GM12801 (cell line): ENCODE measurements around the gene RAB3A.

Experiments used
- TF ChIP-seq, protein P1 (sequence below): IDR thresholded peaks from one replicate; pipeline ENCODE4 v1.5.1; 2011; ENCODE audit warnings: control low read depth; ENCODE audit not compliant: insufficient read length; ENCODE audit errors: extremely low read depth

Gene RAB3A

DNA sequence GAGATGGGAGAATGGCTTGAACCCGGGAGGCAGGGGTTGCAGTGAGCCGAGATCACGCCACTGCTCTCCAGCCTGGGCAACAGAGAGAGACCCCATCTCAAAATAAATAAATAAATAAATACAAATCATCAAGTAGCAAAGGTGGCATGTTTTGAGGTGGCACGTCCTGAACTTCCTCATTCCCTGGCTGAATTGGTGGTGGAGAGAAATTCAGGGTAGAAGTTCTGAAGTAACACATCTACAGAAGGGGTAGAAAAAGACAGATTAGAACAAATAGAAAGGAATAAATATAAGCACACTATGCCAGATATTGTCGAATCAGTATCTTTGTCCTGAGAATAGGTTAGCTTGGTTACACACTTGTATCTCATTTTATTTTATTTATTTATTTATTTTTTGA is 23.9 kb downstream of the RAB3A start:
- TF ChIP-seq, protein P1, sequence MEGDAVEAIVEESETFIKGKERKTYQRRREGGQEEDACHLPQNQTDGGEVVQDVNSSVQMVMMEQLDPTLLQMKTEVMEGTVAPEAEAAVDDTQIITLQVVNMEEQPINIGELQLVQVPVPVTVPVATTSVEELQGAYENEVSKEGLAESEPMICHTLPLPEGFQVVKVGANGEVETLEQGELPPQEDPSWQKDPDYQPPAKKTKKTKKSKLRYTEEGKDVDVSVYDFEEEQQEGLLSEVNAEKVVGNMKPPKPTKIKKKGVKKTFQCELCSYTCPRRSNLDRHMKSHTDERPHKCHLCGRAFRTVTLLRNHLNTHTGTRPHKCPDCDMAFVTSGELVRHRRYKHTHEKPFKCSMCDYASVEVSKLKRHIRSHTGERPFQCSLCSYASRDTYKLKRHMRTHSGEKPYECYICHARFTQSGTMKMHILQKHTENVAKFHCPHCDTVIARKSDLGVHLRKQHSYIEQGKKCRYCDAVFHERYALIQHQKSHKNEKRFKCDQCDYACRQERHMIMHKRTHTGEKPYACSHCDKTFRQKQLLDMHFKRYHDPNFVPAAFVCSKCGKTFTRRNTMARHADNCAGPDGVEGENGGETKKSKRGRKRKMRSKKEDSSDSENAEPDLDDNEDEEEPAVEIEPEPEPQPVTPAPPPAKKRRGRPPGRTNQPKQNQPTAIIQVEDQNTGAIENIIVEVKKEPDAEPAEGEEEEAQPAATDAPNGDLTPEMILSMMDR, result no peak

DNA sequence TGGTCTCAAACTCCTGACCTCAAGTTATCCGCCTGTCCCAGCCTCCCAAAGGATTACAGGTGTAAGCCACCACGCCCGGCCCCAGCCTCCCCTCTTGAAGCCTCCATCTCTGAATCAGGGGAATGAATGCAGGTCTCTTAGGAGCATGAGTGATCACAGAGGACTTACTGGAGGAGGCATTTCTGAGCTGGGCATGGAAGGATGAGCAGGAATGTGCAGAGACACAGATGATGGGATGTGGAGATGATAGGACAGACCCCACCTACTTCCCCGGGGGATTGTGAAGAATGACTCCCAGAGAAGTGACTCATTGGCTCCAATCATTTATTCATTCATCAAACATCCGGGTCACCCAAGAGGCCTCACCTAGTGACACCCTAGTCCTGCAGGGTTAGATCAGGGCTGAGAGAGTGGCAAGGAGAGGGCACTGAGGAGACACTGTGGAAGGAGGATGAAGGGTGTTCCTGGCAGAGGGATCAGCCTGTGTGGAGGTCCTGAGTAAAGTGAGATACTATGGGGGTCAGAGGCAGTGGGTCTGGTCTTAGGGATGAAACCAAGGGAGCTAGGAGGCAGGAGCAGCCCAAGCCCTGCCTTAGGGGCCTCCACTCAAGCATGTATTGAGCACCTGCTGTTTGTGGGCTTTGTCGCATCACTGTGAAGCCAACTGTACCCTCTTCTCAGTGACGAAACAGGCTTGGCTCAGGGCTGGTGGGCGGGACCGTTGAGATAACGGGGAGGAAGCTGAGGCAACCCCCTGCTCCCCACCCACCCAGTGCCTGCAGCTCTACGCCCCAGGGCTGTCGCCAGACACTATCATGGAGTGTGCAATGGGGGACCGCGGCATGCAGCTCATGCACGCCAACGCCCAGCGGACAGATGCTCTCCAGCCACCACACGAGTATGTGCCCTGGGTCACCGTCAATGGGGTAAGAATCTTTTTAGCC is 27.2 kb downstream of the RAB3A start:
- TF ChIP-seq, protein P1, result no peak

DNA sequence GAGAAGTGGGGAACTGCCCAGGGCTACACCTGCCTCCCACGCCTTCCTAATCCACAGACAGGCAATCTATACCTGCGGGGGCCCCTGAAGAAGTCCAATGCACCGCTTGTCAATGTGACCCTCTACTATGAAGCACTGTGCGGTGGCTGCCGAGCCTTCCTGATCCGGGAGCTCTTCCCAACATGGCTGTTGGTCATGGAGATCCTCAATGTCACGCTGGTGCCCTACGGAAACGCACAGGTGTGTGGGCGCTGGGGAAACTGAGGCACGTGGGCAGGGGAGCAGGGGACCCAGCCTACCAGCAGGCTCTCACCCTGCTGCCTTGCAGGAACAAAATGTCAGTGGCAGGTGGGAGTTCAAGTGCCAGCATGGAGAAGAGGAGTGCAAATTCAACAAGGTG is 28.9 kb downstream of the RAB3A start:
- TF ChIP-seq, protein P1, result no peak

DNA sequence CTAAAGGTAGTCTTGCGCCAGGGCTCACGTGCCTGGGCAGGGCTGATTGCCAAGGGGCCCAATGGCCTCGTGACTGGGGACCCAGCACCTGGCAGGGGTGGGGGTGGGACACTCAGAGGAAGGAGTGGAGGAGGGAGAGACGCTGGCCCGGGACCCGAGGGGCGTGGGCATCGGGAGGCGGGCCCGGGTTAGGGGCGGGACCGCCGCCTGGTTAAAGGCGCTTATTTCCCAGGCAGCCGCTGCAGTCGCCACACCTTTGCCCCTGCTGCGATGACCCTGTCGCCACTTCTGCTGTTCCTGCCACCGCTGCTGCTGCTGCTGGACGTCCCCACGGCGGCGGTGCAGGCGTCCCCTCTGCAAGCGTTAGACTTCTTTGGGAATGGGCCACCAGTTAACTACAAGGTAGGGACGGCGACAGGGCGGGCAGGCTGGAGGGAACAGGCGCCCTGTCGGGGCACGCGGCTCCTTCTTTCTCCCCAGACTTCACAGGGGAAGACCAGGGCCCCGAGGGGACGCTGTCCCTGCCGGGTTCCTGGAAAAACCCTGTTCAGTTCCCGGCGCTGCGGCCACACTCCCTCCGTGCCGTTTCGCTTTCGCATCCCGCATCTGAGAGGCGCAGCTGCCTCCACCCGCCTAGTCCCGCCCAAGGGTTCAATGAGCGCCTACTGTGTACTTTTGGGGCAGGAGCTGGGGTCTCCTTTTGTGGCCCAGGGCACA is 30.1 kb downstream of the RAB3A start, which contains the start of gene IFI30:
IFI30 (plus strand) TSS at position 242 of the 717 bp plus-strand sequence; CDS start at position 271, 29 bp downstream.
- TF ChIP-seq, protein P1, result no peak

DNA sequence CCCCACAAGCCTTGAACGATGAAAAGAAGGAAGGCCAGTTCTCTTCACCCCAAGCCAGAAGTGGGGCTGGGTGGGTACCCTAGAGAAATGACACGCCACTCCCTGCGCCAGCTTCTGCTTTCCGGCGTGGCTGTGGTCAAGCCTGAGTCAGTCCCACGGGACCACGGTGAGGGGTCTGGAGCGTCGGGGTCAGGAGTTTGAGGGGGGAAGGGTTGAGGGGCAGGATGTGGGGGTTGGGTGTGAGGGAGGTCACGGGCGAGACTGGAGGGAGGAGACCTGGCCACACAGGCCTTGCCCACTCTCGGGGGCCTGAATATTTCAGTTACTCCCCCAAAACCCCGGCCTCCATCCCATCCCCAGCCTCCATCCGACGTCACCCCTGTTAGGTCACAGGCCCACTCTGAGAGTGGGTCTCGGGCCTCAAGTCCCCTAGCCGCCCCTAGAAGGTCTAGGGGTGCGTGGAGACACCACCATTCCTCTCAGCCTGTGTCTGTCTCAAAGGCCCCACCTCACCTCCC is 30.7 kb downstream of the RAB3A start:
- TF ChIP-seq, protein P1, result no peak

DNA sequence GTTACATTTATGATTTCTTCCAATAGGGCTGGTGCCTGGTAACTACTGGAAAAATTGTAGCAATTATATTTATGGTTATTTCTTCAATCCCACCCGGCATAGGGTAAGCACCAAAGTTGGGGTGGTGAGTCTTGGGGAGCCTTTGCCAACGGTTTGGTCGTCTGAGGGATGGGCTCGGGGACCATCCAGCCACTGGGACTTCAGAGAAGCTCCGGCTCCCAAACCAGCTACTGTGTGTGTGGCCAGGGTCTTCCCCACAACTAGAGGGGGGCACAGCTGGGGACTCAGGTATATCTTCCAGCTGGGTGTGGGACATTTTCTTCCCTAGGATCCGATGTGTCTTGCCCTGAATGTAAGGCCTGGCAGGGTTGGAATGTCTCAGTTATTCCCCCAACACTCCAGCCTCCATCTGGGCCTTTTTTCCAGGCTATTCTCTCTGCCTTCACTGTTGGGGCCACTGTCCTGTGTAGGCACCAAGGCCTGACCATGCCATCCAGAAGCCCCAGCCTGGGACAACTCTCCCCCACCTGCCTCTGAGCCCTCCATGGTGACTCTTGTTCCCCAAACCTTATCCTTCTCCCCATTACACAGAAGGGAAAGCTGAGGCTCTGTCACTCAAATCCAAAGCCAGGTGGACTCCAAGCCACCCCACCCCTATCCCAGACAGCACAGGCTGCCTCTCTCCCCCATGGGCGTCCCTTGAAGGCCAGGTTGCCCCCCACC is 31.4 kb downstream of the RAB3A start:
- TF ChIP-seq, protein P1, result no peak
